K562 (cell line): ENCODE data around the gene LRMDA. TPM values are rescaled to one million over a fixed set of nuclear protein-coding genes. Genes with fewer than 3 reads are reported as not detected.

ENCODE experiments used
- ATAC-seq: fragments of 200-7000 bp; cut with Tn5 transposase; 3 replicates; pipeline ENCODE4 v1.9.1; 2020; ENCODE audit warnings: moderate library complexity
- BruUV-seq: library from RNA; stranded (reverse); fragments of 400-500 nt; replicated peaks from 2 replicates; lab custom pipeline; 2021; lab: Mats Ljungman, UMichigan
- CTCF ChIA-PET: fragments of 300-600 bp; formaldehyde crosslinking; extraction: SDS; loops from one replicate; lab custom pipeline; 2021; ENCODE audit warnings: low intra/inter-chr PET ratio; lab: Yijun Ruan, JAX
- POLR2A ChIA-PET: fragments of 300-600, 350-650 bp; sonication (Branson Sonifier 250); formaldehyde crosslinking; extraction: SDS; loops from one replicate; lab custom pipeline; 2021; ENCODE audit warnings: antibody characterized with exemption, inconsistent platforms; lab: Yijun Ruan, JAX
- DNase-seq, 4 experiments: peaks; one replicate each; pipeline versions ENCODE4 v3.0.0 to v3.0.0-alpha.2; 2011 to 2018; ENCODE audit warnings: low spot score in 3 of 4, mixed read lengths in 3 of 4; ENCODE audit errors: extremely low read depth in 1 of 4
- FAIRE-seq: peaks from 2 replicates; lab custom pipeline; 2011; peaks lifted over from hg19 to GRCh38; lab: Jason Lieb, UNC
- H2AFZ ChIP-seq: 2 replicates; pipeline ENCODE4 v1.6.0; 2011; ENCODE audit warnings: low read depth, low read length, control low read depth, inconsistent platforms
- H3K27ac ChIP-seq: fragments of 200-600 bp; 3 replicates; pipeline ENCODE4 v1.8.0; 2011; ENCODE audit warnings: low read depth, mild to moderate bottlenecking, control low read depth, inconsistent platforms, low read length, moderate library complexity, mixed read lengths; ENCODE audit errors: extremely low read depth
- H3K27me3 ChIP-seq, 2 experiments: fragments of 300-600 bp in 1 of 2; 2 replicates in 1 of 2; 3 replicates in 1 of 2; pipeline versions ENCODE4 v1.6.0 to v1.8.0; 2011; ENCODE audit warnings: inconsistent platforms in 2 of 2, low read length in 2 of 2, mild to moderate bottlenecking in 1 of 2, mixed read lengths in 1 of 2, moderate library complexity in 1 of 2; ENCODE audit not compliant: control insufficient read depth in 2 of 2, insufficient read depth in 2 of 2
- H3K36me3 ChIP-seq: fragments of 300-600 bp; 3 replicates; pipeline ENCODE4 v1.8.0; 2011; ENCODE audit warnings: mild to moderate bottlenecking, low read length, inconsistent platforms; ENCODE audit not compliant: control insufficient read depth, insufficient read depth
- H3K4me1 ChIP-seq, 2 experiments: fragments of 200-600 bp in 1 of 2; replicated peaks in 1 of 2; 2 replicates in 1 of 2; 3 replicates in 1 of 2; pipeline versions ENCODE4 v1.5.1 to v1.8.0; 2011; ENCODE audit warnings: inconsistent platforms in 2 of 2, low read length in 2 of 2, mild to moderate bottlenecking in 1 of 2, mixed read lengths in 1 of 2, moderate library complexity in 1 of 2; ENCODE audit not compliant: control insufficient read depth in 2 of 2, insufficient read depth in 2 of 2
- H3K4me2 ChIP-seq: 2 replicates; pipeline ENCODE4 v1.6.1; 2011; ENCODE audit warnings: low read length, control low read depth, inconsistent platforms, mixed read lengths; ENCODE audit not compliant: insufficient read depth
- H3K4me3 ChIP-seq: fragments of 200-600 bp; sonication (generic), shearing (Covaris generic); 2 replicates; pipeline ENCODE4 v1.5.1; 2016; ENCODE audit warnings: control low read depth, inconsistent platforms
- H3K79me2 ChIP-seq: fragments of 200-600 bp; 3 replicates; pipeline ENCODE4 v1.8.0; 2011; ENCODE audit warnings: low read length, inconsistent platforms; ENCODE audit not compliant: control insufficient read depth, insufficient read depth
- H3K9ac ChIP-seq, 2 experiments: 2 replicates each; pipeline versions ENCODE4 v1.6.0 to v1.6.1; 2011; ENCODE audit warnings: low read depth in 2 of 2, low read length in 2 of 2, control low read depth in 1 of 2, inconsistent platforms in 1 of 2, mild to moderate bottlenecking in 1 of 2, mixed read lengths in 1 of 2; ENCODE audit not compliant: insufficient read depth in 1 of 2
- H3K9me1 ChIP-seq: one replicate; pipeline ENCODE4 v1.6.0; 2011; ENCODE audit warnings: inconsistent platforms, mild to moderate bottlenecking, low read length, moderate library complexity; ENCODE audit not compliant: control insufficient read depth, insufficient read depth
- H3K9me3 ChIP-seq: replicated peaks from 2 replicates; pipeline ENCODE4 v1.5.1; 2011; ENCODE audit warnings: low read depth, low read length, inconsistent platforms; ENCODE audit not compliant: control insufficient read depth, insufficient read depth
- H4K20me1 ChIP-seq: replicated peaks from 2 replicates; pipeline ENCODE4 v1.6.1; 2011; ENCODE audit warnings: low read length, inconsistent platforms, mixed read lengths; ENCODE audit not compliant: control insufficient read depth, insufficient read depth
- EWSR1 ChIP-seq: fragments of 450-650 bp; IDR thresholded peaks from 2 replicates; pipeline ENCODE4 v1.6.1; 2018; ENCODE audit warnings: borderline replicate concordance, mild to moderate bottlenecking, low read depth, moderate library complexity; ENCODE audit not compliant: partially characterized antibody
- FOXK2 ChIP-seq, 2 experiments: fragments of 450-650 bp; IDR thresholded peaks in 1 of 2; conservative IDR thresholded peaks in 1 of 2; 2 replicates each; pipeline ENCODE4 v1.6.1; 2016; ENCODE audit warnings: low read depth in 2 of 2, mild to moderate bottlenecking in 1 of 2
- JUN ChIP-seq, 2 experiments: sonication (generic) in 1 of 2; formaldehyde crosslinking in 1 of 2; IDR thresholded peaks; 2 replicates each; pipeline versions ENCODE4 v1.6.1 to v1.8.0; 2012 to 2022; ENCODE audit warnings: borderline replicate concordance in 2 of 2, mild to moderate bottlenecking in 2 of 2, improper control_type of control experiment in 1 of 2, low read depth in 1 of 2, low read length in 1 of 2, missing genetic modification reagents in 1 of 2
- TARDBP ChIP-seq: fragments of 450-650 bp; IDR thresholded peaks from 2 replicates; pipeline ENCODE4 v1.6.1; 2016
- ZNF639 ChIP-seq, 2 experiments: fragments of 200-800 bp in 1 of 2; sonication (Bioruptor generic) in 1 of 2; sonication (generic) in 1 of 2; formaldehyde crosslinking in 1 of 2; IDR thresholded peaks in 1 of 2; conservative IDR thresholded peaks in 1 of 2; 2 replicates each; pipeline versions ENCODE4 v1.5.0 to v1.6.1; 2016 to 2020; ENCODE audit warnings: missing compliant biosample characterization in 1 of 2, missing genetic modification characterization in 1 of 2, missing genetic modification reagents in 1 of 2
- WGBS: fragments of 100-300 bp; shearing (Covaris generic); methylation state at CpG from one replicate; pipeline ENCODE4 v1.1.6; 2016; ENCODE audit warnings: low coverage, mixed read lengths; ENCODE audit not compliant: insufficient coverage; ENCODE audit errors: missing lambda C conversion rate; 5-methylcytosine and 5-hydroxymethylcytosine counted together
- in situ Hi-C: fragments of 300-500 bp; cut with MboI; formaldehyde crosslinking; loops from 4 replicates; pipeline ENCODE4 v1.15.0; 2018; ENCODE audit warnings: inconsistent platforms, mixed read lengths
- intact Hi-C: fragments of 100-400 bp; cut with micrococcal nuclease; formaldehyde crosslinking; loops from 2 replicates; pipeline ENCODE4 v1.14.2; 2022
- polyA plus RNA-seq, 8 experiments: library from polyadenylated mRNA; depleted of rRNA in 4 of 8; stranded (reverse) in 5 of 8; unstranded in 3 of 8; fragments of >200 nt; fragmentation: Nextera tagmentation in 2 of 8; fragmentation: Illumina TruSeq in 1 of 8; extraction: Ambion mirVana in 2 of 8; extraction: Trizol in 1 of 8; gene quantifications; 2 replicates each; pipeline versions ENCODE4 v1.2.1 to v1.2.3, GENCODE V29; 2011 to 2014; ENCODE audit warnings: inconsistent platforms in 1 of 8, missing spikeins in 1 of 8
- total RNA-seq, 7 experiments: library from RNA; depleted of rRNA in 6 of 7; stranded (reverse); fragments of >200 nt in 6 of 7; fragmentation: Illumina TruSeq in 2 of 7; extraction: Trizol in 2 of 7; gene quantifications; 2 replicates each; pipeline versions ENCODE4 v1.2.1 to v1.2.3, GENCODE V29; 2011 to 2021; ENCODE audit warnings: low replicate concordance in 1 of 7

Gene LRMDA
- total and polyA plus RNA-seq, 9 of the 15 experiments (the other 6 are each of a cell fraction or from before 2014, with no cell fraction given) = 0.25 TPM; not detected in 8

DNA sequence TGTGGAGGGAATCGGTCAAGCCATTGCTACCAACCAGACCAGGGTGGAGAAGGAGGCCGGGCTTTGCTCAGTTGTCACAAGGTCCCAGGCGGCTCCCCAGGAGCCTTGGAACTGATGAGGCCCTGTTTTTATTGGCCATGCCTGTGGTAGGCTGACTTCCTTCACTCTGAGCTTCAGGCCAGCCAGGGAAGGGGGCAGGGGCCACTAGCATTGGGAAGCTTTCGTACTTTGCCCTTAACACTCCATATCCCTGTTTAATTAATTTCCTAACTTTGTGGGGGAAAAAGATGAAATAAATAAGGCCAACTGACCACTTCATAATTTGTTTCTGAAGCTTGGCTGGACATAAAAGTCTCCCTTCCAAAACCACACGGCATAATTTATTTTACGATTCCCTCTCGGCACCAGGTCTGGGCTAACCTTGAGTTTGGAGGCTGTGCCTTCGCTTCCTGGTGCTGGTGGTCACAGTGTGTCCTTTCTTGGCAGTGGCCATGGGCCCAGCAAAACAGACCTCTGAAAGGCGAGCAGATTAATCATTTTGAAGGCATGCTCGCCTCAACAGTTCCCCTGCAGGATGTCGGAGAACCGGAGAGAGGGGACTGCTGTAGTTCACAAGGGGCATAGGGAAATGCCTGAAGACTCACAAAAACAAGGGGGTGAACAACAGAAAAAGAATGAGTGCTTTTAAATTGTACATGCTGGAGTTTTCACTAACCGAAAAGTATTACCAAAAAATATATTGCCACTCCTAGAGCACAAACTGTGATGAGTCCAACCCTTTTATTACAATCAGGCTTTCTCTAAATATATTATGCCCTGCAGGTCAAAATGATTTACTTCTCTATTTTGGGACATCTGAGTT lies 966.0 kb downstream of the LRMDA start (continued):
- TF ChIP-seq FOXK2 (conservative IDR thresholded peaks at IDR 0.05 in 1 of 2, IDR thresholded peaks at IDR 0.05 in 1 of 2; ENCODE audit: low read depth in 2 of 2) (no peak), EWSR1 (no peak)

DNA sequence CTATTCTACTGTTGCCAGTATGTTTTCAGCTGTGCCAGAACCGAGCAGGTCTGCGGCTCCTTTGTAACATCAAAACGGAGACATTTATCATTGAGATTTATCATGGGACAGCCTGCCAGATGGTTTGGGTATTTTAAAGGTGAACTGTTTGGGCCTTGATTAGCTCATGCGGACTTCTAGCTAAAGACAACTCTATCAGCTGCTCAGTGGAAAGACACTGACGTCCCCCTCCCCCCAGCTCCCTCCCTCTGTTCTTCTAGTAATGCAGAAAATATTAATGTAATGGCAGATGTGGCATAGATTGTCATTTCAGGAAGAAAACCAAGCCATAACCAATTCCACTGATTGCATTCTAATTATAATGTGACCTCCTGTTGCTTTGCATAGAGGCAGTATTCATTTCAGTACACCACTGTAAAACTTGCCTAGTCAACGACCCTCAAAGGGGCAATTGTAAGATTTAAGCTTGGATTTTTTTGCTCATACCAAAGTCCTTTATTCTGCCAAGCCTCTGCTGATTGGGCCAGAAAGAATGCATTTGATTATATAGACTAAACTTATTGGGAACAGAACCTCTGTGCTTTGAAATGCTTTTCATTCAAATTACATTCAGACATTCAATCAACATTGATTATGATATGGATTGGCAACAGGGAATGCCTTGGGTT lies 966.8 kb downstream of the LRMDA start:
- 3% methylated on average over 6 of the region's 6 CpGs for WGBS
- TF ChIP-seq ZNF639 (CRISPR knock-in tag; conservative IDR thresholded peaks at IDR 0.05 in 1 of 2, IDR thresholded peaks at IDR 0.05 in 1 of 2) (no peak), TARDBP (no peak), JUN (IDR thresholded peaks at IDR 0.05; ENCODE audit: borderline replicate concordance, low read depth, low read length) (no peak), JUN (CRISPR knock-in tag; IDR thresholded peaks at IDR 0.05; ENCODE audit: borderline replicate concordance) (no peak)
- TF ChIP-seq, all 486 proteins: peak for 0
- no peaks in the 10 kb centered on the region for H3K9me1 ChIP-seq
- no peaks in the 10 kb centered on the region for H3K79me2 ChIP-seq
- H3K4me3 ChIP-seq = no peak overlapping the region
- ATAC-seq (no peak), FAIRE-seq (no peak), DNase-seq (no peak)
- H3K36me3 ChIP-seq = no peaks in the 10 kb centered on the region
- no TSS peak for BruUV-seq
- no peak overlapping the region for H2AFZ ChIP-seq
- H3K4me2 ChIP-seq = no peak overlapping the region
- no peaks in the 10 kb centered on the region; the same call in 1 of the 2 replicates for H3K9me3 ChIP-seq
- no peaks in the 10 kb centered on the region for H3K27me3 ChIP-seq
- no peaks in the 10 kb centered on the region for H4K20me1 ChIP-seq
- intact Hi-C loops (no loop called here), in situ Hi-C loops (no loop called here)
- H3K9ac ChIP-seq = no peak overlapping the region
- CTCF ChIA-PET = no interaction called here
- no peaks in the 10 kb centered on the region for H3K4me1 ChIP-seq
- POLR2A ChIA-PET = no interaction called here
- no peak overlapping the region for H3K27ac ChIP-seq
